WI38 (cell line): ENCODE results near the gene MLLT1.

Source experiments
- H3K4me3 ChIP-seq: 2 replicates; pipeline ENCODE4 v1.5.1; 2011; ENCODE audit warnings: low read depth, mild to moderate bottlenecking, control low read depth, low read length
- TF ChIP-seq, protein P1 (sequence below): IDR thresholded peaks from 2 replicates; pipeline ENCODE4 v1.5.1; 2012; ENCODE audit warnings: low read depth, mild to moderate bottlenecking, control low read depth, low read length

Gene MLLT1

DNA sequence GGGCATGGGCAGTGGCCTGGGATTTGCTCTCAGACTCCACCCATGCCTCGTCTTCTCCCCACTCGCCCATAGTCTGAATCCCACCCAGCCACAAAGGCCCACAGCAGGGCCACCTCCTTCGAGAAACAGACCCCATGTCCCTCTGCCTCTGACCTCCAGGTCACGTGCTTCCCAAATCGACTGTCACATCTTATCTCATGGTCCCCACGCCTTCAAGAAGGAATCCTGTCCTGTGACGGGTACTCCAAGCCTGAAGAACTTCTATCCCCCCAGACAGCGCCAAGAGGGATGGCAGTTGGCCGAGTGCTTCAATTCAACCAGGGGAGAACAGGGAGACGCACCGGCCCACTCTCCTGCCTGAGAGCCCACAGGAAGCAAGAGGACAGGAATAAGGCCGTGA, 16.5 kb downstream of the MLLT1 start:
- TF ChIP-seq, protein P1, sequence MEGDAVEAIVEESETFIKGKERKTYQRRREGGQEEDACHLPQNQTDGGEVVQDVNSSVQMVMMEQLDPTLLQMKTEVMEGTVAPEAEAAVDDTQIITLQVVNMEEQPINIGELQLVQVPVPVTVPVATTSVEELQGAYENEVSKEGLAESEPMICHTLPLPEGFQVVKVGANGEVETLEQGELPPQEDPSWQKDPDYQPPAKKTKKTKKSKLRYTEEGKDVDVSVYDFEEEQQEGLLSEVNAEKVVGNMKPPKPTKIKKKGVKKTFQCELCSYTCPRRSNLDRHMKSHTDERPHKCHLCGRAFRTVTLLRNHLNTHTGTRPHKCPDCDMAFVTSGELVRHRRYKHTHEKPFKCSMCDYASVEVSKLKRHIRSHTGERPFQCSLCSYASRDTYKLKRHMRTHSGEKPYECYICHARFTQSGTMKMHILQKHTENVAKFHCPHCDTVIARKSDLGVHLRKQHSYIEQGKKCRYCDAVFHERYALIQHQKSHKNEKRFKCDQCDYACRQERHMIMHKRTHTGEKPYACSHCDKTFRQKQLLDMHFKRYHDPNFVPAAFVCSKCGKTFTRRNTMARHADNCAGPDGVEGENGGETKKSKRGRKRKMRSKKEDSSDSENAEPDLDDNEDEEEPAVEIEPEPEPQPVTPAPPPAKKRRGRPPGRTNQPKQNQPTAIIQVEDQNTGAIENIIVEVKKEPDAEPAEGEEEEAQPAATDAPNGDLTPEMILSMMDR: no peak

GRCh38 chr19:6262519-6262918, 17.3 kb downstream of the MLLT1 start:
- TF ChIP-seq, protein P1: no peak
- H3K4me3 ChIP-seq: no peak overlapping the region

More for the DNA sequence above, 16.5 kb downstream of the MLLT1 start:
- no peak overlapping the region for H3K4me3 ChIP-seq

GRCh38 chr19:6261883-6262282, 17.9 kb downstream of the MLLT1 start:
- H3K4me3 ChIP-seq: no peak overlapping the region
- TF ChIP-seq, protein P1: no peak

DNA sequence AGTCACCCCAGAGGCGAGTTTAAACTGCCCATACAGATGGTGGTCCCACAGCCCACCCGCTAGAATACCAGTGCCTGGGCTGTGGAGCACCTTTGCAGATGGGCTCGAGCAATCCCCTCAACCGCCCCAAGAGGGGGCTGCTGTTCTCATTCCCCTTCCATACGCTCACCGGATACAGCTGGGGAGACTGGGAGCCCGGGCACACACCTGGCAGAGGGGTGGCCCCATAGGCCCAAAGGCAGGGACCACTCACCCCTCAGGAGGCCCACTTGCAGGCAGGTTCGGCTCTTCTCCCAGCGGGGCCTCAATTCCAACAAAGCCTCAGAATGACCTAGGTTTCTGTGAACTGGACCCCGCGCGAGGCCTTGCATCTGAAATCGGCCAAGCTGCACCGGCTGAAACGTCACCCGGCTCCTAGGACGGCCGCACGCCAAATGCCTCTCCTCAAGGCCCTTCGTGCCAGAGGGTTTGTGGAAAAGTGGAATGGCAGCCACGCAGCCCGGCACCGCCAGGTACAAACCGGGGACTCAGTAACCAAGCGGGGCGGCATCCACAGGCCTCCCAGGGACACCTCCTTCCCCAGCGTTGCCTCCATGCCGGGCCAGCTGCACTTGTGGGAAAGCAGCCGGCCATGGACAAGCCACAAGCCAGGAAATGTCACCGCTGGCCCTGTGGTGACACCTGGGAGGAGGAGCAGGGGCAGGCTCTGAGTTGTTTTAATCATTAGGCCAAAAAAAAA, 18.7 kb downstream of the MLLT1 start:
- TF ChIP-seq, protein P1: peak; percentile 56

DNA sequence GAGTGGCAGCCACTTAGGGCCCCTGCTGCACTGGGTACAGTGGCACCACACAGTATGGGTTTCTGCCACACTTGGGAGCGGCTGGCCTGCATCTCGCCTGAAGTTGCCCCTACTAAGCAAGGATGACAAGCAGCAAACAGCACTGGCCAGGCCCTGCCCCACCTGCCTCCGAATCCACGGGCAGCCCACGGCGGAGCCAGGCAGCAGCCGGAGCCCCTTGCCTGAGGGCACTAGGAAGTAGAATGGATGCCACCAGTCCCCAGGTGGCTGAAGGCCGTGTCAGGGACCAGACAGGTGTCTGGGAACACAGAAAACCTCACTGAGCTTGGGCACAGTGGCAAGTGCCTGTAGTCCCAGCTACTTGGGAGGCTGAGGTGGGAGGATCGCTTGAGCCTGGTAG, 19.4 kb downstream of the MLLT1 start:
- no peak overlapping the region for H3K4me3 ChIP-seq
- TF ChIP-seq, protein P1: no peak

More for the DNA sequence above, 18.7 kb downstream of the MLLT1 start:
- no peak overlapping the region for H3K4me3 ChIP-seq

DNA sequence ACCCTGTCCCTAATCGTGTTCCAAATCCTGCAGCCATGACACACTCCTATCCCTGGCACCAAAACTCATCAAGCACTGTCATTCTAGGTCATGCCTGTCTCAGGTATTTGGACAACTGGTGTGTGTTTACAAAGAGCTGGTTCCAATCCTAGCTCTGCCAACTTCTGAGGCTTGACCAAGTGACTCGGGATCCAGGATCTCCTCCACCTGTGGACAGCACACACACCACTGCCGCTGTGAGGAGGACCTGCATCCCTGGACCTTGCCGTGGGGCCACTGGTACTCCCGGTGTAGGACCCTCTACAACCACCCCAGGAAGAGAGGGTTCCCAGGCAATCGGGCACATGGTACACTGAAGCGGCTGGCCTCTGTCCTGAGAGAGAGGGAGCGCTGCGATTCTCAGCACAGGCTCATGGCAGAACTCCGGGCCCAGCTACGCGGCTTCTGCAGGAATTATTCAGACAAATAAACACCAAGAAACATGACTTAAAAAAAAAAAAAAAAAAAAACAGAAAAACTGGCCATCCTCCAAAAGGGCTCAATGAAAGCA, 20.4 kb downstream of the MLLT1 start:
- TF ChIP-seq, protein P1: no peak
- H3K4me3 ChIP-seq: no peak overlapping the region

DNA sequence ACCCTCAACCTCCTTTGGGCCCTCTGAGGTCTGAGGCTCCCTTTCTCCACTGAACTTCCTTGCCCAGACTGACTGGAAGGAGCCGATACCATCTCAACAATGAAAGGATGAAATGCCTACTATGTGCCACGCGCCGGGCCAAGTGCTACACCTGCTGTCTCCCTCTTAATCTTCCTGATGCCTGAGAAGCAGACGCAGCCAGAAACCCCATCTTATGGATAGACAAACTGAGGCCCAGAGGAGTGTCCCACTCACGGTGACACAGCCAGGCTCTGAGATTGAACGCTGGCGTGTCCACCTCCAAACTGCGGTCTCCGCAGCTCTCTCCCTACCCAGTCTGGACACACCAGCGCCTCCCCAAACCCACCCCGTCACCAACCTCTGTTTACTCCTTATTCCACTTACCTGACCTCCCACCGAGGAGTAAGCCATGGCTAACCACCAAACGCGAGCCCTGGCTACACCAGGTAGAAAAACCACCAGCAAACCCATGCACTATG, 20.9 kb downstream of the MLLT1 start:
- TF ChIP-seq, protein P1: no peak
- H3K4me3 ChIP-seq: no peak overlapping the region
